ENCODE measurements around the gene REPIN1.
A peak's percentile ranks its signal among the peaks of the same experiment; 100 is the strongest.

Gene REPIN1

GRCh38 chr7:150337659-150338081 is 31.0 kb upstream of the REPIN1 start:
- DNase-seq: no peak

GRCh38 chr7:150338166-150338829 is 30.3 kb upstream of the REPIN1 start:
- DNase-seq: no peak

DNA sequence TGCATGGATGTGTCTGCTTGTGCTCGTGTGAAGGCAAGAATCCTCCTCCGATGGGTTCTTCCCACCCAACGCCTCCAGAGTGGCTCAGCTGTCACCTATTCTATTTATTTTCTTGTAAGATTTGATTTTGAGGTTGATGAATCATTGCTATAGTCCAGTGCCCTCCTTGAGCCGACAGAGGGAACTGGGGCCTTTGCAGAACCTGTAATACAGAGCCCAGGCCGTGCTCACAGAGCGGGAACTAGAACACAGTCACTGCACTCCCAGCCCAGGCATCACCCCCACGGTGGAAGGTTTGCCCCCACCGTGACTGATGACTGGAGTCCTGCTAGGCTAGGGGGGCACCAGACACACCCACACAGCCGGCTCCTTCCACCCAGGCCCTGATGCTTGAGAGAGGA is 29.2 kb upstream of the REPIN1 start:
- no peak for DNase-seq

DNA sequence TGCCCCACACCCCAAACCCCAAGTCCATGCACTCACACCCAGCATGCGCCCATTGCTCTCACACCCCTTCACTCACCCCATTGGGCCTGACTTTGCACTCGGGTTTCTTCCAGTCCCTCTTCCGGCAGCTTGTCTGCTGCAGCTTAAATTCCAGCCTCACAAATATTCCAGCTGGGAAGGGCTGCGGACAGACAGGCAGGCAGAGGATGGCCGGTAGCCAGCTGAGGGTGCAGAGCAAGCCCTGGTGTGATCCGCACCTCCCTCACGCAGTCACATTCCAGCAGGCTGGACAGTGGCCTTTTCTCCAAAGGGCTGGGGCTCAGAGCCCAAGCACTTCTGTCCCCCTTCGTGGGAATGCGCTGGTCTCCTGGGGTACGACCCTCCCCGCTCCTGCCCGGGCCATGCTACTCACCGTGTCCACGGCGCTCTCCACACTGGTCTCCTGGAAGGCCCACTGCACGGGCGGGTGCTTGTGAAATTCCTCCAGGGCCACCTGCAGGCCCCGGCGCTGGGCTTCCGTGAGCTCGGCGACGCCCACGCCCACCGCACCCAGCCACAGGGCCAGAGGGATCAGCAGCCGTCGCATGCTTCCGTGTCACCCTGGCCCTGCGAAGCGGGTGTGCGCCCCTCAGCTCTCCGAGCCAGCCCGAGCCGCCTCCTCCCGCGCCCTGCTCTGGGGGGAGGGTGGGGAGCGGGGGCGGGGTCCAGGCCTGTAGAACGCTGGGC is 28.4 kb upstream of the REPIN1 start:
- no peak for DNase-seq

GRCh38 chr7:150340875-150341262 is 27.8 kb upstream of the REPIN1 start:
- no peak for DNase-seq

DNA sequence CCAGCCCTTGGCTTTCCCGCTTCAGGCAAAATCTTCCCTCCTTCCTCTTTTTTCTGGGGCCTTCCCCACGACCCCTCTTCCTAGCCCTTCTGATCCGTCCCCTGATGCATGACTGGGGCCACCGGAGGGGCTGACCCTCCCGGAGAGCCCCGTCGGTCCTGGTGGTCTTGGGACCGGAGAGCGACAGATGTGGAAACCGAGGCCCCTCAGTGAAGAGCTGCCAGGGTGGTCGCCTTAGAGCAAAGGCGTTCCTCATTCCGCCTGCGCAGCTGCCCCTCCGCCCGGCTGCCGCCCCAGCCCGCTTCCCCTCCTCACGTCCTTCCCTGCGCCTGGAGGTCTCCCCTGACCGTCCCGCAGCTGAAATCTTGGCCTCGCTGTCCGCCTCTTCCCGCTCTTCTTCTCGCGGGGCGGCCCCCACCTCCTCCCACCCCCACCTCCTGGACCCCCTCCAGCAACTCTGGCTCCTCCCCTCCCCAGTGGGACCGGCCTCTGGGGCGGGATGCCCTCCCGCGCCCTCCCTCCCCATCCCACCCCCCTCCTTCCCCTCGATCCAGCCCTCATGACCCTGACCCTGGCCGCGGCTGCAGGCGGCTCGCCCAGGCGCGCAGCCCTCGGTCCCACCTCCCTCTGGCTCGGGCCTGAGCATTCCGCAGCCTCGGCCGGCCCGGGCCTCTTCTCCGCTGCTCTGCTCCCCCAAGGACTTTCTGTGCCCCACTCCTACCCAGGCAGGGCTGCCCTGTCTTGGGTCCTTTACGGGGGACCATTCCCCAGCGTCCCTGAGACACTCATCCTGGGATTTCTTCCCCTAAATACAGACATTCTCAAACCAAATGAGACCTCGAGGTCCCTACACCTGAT is 27.1 kb upstream of the REPIN1 start, which contains the start of gene RARRES2:
TSS of gene RARRES2 (minus strand) at position 367 of the 858 bp plus-strand sequence. CDS start 1,020 bp downstream, outside the sequence.
- no peak for DNase-seq

DNA sequence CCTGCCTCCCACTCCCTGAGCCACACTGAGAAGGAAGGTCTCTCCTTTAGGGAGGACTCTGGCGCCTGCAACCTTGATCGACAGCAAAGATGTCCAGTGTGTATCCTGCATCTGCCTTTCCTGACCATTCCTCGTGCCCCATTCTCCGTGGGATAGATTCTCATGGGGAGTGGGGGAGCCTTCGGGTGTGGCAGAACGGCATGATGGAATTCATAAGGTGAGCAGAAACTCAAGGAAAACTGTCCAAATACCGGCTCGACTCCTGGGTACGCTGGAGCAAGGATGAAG is 26.6 kb upstream of the REPIN1 start:
- DNase-seq: no peak

DNA sequence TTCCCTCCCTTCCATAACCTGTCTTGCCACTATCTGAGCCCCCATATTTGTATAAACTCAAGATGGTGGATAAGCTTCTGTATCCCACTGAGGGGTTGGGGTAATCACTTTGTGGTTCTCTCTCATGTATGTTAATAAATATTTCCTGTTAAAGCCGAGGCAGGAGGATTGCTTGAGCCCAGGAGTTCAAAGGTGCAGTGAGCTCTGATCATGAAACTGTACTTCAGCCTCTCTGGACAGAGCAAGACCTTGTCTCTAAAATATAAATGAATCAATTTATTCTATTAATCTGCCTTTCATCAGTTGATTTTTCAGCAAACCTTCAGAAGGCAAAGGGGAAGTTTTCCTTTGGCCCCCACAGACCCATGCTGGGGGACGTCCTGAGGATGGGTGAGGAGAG is 25.4 kb upstream of the REPIN1 start:
- DNase-seq: no peak

- DNase-seq: no peak
Observed at GRCh38 chr7:150344299-150344698, 24.3 kb upstream of the REPIN1 start.

GRCh38 chr7:150345012-150345411 is 23.6 kb upstream of the REPIN1 start:
- no peak for DNase-seq

- DNase-seq: no peak
Observed at GRCh38 chr7:150346922-150347321, 21.7 kb upstream of the REPIN1 start.

GRCh38 chr7:150351587-150352194 is 16.9 kb upstream of the REPIN1 start:
- no peak for DNase-seq

- DNase-seq: no peak
Observed at GRCh38 chr7:150355666-150356059, 13.0 kb upstream of the REPIN1 start.

- peak; percentile 33 for DNase-seq
Observed at GRCh38 chr7:150356265-150356897, 12.2 kb upstream of the REPIN1 start.

DNA sequence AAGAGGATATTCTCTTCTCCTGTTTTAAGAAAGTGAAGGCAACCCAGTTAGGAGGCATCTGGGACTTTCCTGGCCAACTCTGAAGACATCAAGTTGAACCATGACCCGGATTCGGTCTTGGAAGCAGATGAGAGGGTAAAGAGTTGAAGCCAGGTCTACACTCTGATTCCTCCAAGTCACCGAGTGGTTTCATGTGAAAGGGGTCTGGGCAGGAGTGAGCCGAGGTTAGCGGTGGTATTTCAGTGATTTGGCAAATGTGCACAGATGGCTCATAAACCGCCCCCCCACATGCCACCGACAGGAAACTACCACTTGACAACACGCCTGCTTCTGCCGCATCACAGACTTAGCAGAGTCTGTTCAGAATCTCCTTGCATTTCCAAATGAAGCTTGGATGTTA is 11.4 kb upstream of the REPIN1 start:
- DNase-seq: peak; percentile 42

- DNase-seq: no peak
Observed at GRCh38 chr7:150357771-150358427, 10.7 kb upstream of the REPIN1 start.

DNA sequence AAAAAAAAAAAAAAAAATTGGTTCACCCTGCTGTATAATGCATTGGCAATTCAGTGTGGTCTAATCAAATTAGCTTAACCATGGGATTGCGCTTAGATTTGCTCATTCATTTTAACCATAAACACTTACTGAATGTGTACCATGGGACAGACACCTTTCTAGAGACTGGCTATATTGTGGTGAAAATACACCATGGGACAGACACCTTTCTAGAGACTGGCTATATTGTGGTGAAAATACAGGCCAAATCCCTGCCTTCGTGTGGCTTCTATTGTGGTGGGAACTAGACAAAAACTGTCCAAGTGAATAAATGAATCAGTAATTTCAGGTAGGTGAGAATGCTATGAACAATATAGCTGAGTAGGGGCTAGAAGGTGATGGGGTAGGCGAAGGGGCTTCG is 10.2 kb upstream of the REPIN1 start:
- no peak for DNase-seq

DNA sequence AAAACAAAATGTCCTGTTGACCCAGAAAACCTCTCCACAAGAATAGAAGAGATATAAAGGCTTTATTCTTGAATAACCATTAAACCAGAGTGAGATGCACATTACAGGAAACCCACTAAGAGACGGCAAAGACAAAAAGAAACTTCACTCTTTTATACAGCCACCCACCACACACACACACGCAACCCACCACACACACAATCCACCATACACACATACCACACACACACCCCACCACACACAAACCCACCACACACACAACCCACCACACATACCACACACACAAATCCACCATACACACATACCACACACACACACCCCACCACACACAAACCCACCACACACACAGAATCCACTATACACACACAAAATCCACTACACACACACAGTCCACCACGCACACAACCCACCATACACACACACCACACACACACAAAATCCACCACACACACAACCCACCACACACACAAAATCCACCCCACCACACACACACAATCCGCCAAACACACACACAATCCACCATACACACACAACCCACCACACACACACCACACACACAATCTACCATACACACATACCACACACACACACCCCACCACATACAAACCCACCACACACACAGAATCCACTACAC is 9.5 kb upstream of the REPIN1 start:
- DNase-seq: no peak

- no peak for DNase-seq
Observed at GRCh38 chr7:150359622-150360362, 8.8 kb upstream of the REPIN1 start.

DNA sequence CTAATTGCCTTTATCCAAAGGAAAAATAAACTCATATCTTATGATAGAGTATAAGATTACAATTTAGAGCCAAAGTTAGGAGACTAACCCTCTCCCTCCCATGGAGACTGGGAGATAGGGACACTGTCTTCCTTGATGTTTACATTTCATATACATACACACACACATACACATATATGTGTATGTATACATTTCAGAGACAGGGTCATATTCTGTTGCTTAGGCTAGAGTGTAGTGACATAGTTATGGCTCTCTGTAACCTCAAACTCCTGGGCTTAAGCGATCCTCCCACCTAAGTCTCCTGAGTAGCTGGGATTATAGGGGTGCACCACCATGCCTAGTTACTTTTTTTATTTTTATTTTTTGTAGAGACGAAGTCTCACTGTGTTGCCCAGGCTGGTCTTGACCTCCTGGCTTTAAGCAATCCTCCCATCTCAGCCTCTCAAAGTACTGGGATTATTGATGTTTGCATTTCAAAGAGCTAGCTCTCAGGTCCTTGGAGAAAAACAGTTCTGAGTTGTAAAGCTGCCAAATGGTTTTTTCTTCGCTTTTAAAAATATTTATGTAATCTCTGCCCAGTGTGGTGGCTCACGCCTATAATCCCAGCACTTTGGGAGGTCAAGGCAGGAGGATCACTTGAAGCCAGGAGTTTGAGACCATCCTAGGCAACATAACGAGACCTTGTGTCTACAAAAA is 8.1 kb upstream of the REPIN1 start:
- DNase-seq: no peak

Data from NCI-H1092 (cell line).